HG03175 (cell line): ENCODE data around the gene CALCR.
"Not testable (repeated sequence)": the region's sequence is repeated elsewhere in the genome, so short reads cannot be mapped to it uniquely, and the experiment has no call there.

ENCODE experiments used
- ATAC-seq: cut with Tn5 transposase; IDR thresholded peaks from one replicate; pipeline ENCODE4 v1.9.1; 2021; ENCODE audit warnings: mild to moderate bottlenecking, moderate library complexity; ENCODE audit not compliant: unreplicated experiment

CALCR gene

GRCh38 chr7:93562936-93563335 lies 11.6 kb downstream of the CALCR start:
- ATAC-seq: no peak

GRCh38 chr7:93562106-93562505 lies 12.4 kb downstream of the CALCR start:
- no peak for ATAC-seq

- ATAC-seq: no peak
These were observed 14.7 kb downstream of the CALCR start for GRCh38 chr7:93559639-93560491.

- ATAC-seq: no peak
These were observed 15.6 kb downstream of the CALCR start for GRCh38 chr7:93558705-93559614.

- ATAC-seq: no peak
These were observed 22.6 kb downstream of the CALCR start for GRCh38 chr7:93551931-93552330.

- peak; percentile 49 for ATAC-seq
These were observed 23.2 kb downstream of the CALCR start for GRCh38 chr7:93551063-93551895.

GRCh38 chr7:93547716-93548115 lies 26.8 kb downstream of the CALCR start:
- ATAC-seq: no peak

- ATAC-seq: no peak
These were observed 29.8 kb downstream of the CALCR start for GRCh38 chr7:93544691-93545090.

- ATAC-seq: no peak
These were observed 36.5 kb downstream of the CALCR start for GRCh38 chr7:93538061-93538460.

- ATAC-seq: no peak
These were observed 38.9 kb downstream of the CALCR start for GRCh38 chr7:93535616-93536015.

- no peak for ATAC-seq
These were observed 43.8 kb downstream of the CALCR start for GRCh38 chr7:93530701-93531100.

GRCh38 chr7:93516834-93517233 lies 57.7 kb downstream of the CALCR start:
- ATAC-seq: no peak

GRCh38 chr7:93515144-93515543 lies 59.4 kb downstream of the CALCR start:
- no peak for ATAC-seq

- ATAC-seq: no peak
These were observed 65.2 kb downstream of the CALCR start for GRCh38 chr7:93509303-93509702.

GRCh38 chr7:93503088-93503487 lies 71.4 kb downstream of the CALCR start:
- no peak for ATAC-seq

GRCh38 chr7:93491860-93492259 lies 82.7 kb downstream of the CALCR start:
- not testable (repeated sequence) for ATAC-seq

- no peak for ATAC-seq
These were observed 97.8 kb downstream of the CALCR start for GRCh38 chr7:93476491-93477344.

GRCh38 chr7:93475811-93476210 lies 98.7 kb downstream of the CALCR start:
- no peak for ATAC-seq

- no peak for ATAC-seq
These were observed 103.1 kb downstream of the CALCR start for GRCh38 chr7:93471456-93471855.

GRCh38 chr7:93463764-93464163 lies 110.8 kb downstream of the CALCR start:
- ATAC-seq: no peak
